HepG2 (cell line): ENCODE data around the gene SETD7.

Source experiments
- ARNT ChIP-seq: fragments of 450-650 bp; IDR thresholded peaks from 2 replicates; pipeline ENCODE4 v1.6.1; 2017
- CAMTA2 ChIP-seq: sonication (generic); formaldehyde crosslinking; IDR thresholded peaks from 2 replicates; pipeline ENCODE4 v1.4.0; 2020; ENCODE audit warnings: mild to moderate bottlenecking, missing genetic modification reagents, borderline replicate concordance
- CTCF ChIP-seq: sonication (generic); formaldehyde crosslinking; IDR thresholded peaks from 2 replicates; pipeline ENCODE4 v1.5.0; 2020; ENCODE audit warnings: mild to moderate bottlenecking, missing genetic modification reagents, moderate library complexity
- EP300 ChIP-seq, 3 experiments: sonication (generic) in 1 of 3; formaldehyde crosslinking in 1 of 3; IDR thresholded peaks; 2 replicates each; pipeline versions ENCODE4 v1.5.1 to v1.6.1; 2011 to 2020; ENCODE audit warnings: low read depth in 2 of 3, low read length in 2 of 3, borderline replicate concordance in 1 of 3, improper control_type of control experiment in 1 of 3, mild to moderate bottlenecking in 1 of 3, missing genetic modification reagents in 1 of 3, moderate library complexity in 1 of 3
- EZH2 ChIP-seq: conservative IDR thresholded peaks from 2 replicates; pipeline ENCODE4 v1.6.1; 2012; ENCODE audit warnings: mild to moderate bottlenecking, low read depth, low read length, moderate library complexity
- HMGXB4 ChIP-seq, 2 experiments: sonication (generic) in 1 of 2; formaldehyde crosslinking in 1 of 2; IDR thresholded peaks; 2 replicates each; pipeline versions ENCODE4 v1.4.0 to v1.6.1; 2018 to 2020; ENCODE audit warnings: missing genetic modification reagents in 2 of 2, borderline replicate concordance in 1 of 2, low read depth in 1 of 2, mild to moderate bottlenecking in 1 of 2, missing biosample characterization in 1 of 2
- KLF16 ChIP-seq, 2 experiments: sonication (generic) in 1 of 2; formaldehyde crosslinking in 1 of 2; IDR thresholded peaks; 2 replicates each; pipeline versions ENCODE4 v1.6.1 to v1.8.0; 2016 to 2023; ENCODE audit warnings: missing genetic modification reagents in 2 of 2, missing compliant biosample characterization in 1 of 2
- MAFK ChIP-seq, 2 experiments: IDR thresholded peaks in 1 of 2; conservative IDR thresholded peaks in 1 of 2; 2 replicates each; pipeline ENCODE4 v1.6.1; 2011; ENCODE audit warnings: improper control_type of control experiment in 2 of 2, low read length in 2 of 2
- NFYB ChIP-seq: sonication (generic); formaldehyde crosslinking; IDR thresholded peaks from 2 replicates; pipeline ENCODE4 v1.4.0; 2020; ENCODE audit warnings: missing genetic modification reagents
- PHF21A ChIP-seq: sonication (generic); formaldehyde crosslinking; IDR thresholded peaks from 2 replicates; pipeline ENCODE4 v1.5.0; 2020; ENCODE audit warnings: mild to moderate bottlenecking, missing genetic modification reagents
- RAD21 ChIP-seq: fragments of 450-650 bp; formaldehyde crosslinking; IDR thresholded peaks from 2 replicates; pipeline ENCODE4 v1.5.0; 2020; ENCODE audit warnings: mild to moderate bottlenecking
- TCF12 ChIP-seq, 2 experiments: fragments of 450-650 bp in 1 of 2; sonication (generic) in 1 of 2; formaldehyde crosslinking in 1 of 2; IDR thresholded peaks; 2 replicates each; pipeline versions ENCODE4 v1.6.1 to v1.8.0; 2017 to 2022; ENCODE audit warnings: antibody characterized with exemption in 1 of 2, mild to moderate bottlenecking in 1 of 2, missing genetic modification reagents in 1 of 2, moderate library complexity in 1 of 2
- ZBTB20 ChIP-seq: sonication (generic); formaldehyde crosslinking; IDR thresholded peaks from 2 replicates; pipeline ENCODE4 v1.8.1; 2023; ENCODE audit warnings: missing genetic modification reagents, low read depth, mild to moderate bottlenecking, borderline replicate concordance

DNA sequence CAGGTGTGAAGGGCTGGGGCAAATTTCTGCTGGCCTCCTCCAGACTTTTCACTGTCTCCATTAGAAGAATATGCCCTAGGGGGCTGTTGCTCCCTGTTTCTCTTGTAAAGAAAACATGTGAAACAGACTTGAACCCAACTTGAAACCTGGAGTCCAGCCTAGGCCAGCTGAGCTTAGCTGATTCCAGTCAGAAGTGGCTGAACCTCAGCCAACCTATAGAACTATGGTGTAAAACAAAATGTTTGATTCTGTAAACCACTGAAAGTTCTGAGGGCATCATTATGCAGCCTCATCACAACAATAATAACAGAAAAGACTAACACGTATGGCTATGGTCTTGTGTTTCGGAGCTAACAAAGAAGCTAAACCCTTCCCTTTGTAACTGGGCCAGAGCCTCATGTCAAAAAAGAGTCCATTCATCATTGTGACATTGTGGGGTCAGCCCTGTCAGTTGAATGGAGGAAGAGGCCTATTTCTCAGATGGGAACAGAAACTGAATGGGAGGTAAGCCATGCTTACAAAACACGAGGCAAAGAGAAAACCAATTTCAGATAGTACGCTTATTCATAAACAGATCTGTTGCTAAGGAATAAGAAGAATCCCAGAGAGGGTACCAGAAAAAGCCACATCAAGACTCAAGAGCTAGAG, 34.1 kb downstream of the SETD7 start:
- TF ChIP-seq ARNT: no peak
- no peak for TF ChIP-seq NFYB (CRISPR knock-in tag)
- TF ChIP-seq CAMTA2 (CRISPR knock-in tag): no peak
- no peak for TF ChIP-seq EZH2
- TF ChIP-seq KLF16 (CRISPR knock-in tag; IDR thresholded peaks at IDR 0.05): no peak
- TF ChIP-seq HMGXB4 (CRISPR knock-in tag; IDR thresholded peaks at IDR 0.05; ENCODE audit: borderline replicate concordance in 1 of 2, low read depth in 1 of 2): no peak
- TF ChIP-seq TCF12 (IDR thresholded peaks at IDR 0.05): no peak
- no peak for TF ChIP-seq TCF12 (CRISPR knock-in tag; IDR thresholded peaks at IDR 0.05)
- no peak for TF ChIP-seq RAD21
- TF ChIP-seq CTCF (CRISPR knock-in tag): no peak
- TF ChIP-seq EP300 (IDR thresholded peaks at IDR 0.05; ENCODE audit: low read depth in 2 of 2, low read length in 2 of 2): no peak
- TF ChIP-seq EP300 (CRISPR knock-in tag; IDR thresholded peaks at IDR 0.05; ENCODE audit: borderline replicate concordance): no peak
- no peak for TF ChIP-seq PHF21A (CRISPR knock-in tag)
- no peak for TF ChIP-seq ZBTB20 (CRISPR knock-in tag)
- TF ChIP-seq MAFK (conservative IDR thresholded peaks at IDR 0.05 in 1 of 2, IDR thresholded peaks at IDR 0.05 in 1 of 2; ENCODE audit: low read length in 2 of 2): no peak
